IgD-negative memory B cell (primary cell): ENCODE measurements around the gene ACTL8. TPM values are rescaled to one million over a fixed set of nuclear protein-coding genes. Genes with fewer than 3 reads are reported as not detected.

Experiments
- H3K27ac Mint-ChIP-seq, 3 donors: one replicate each; pipeline ENCODE4 v1.8.0; 2020 to 2022; ENCODE audit warnings: mild to moderate bottlenecking in 3 of 3, mixed read lengths in 3 of 3, moderate library complexity in 1 of 3
- H3K27me3 Mint-ChIP-seq: one replicate; pipeline ENCODE4 v1.8.0; 2021; ENCODE audit warnings: mixed read lengths
- H3K36me3 Mint-ChIP-seq: one replicate; pipeline ENCODE4 v1.8.0; 2020; ENCODE audit warnings: mild to moderate bottlenecking, mixed read lengths
- H3K4me1 Mint-ChIP-seq, 3 donors: one replicate each; pipeline ENCODE4 v1.8.0; 2020 to 2022; ENCODE audit warnings: mixed read lengths in 3 of 3, mild to moderate bottlenecking in 1 of 3
- H3K4me3 Mint-ChIP-seq, 4 donors: one replicate each; pipeline ENCODE4 v1.8.0; 2020 to 2022; ENCODE audit warnings: mild to moderate bottlenecking in 4 of 4, mixed read lengths in 4 of 4, moderate library complexity in 3 of 4
- H3K9me3 Mint-ChIP-seq, 3 donors: one replicate each; pipeline ENCODE4 v1.8.0; 2020 to 2021; ENCODE audit warnings: mixed read lengths in 3 of 3, mild to moderate bottlenecking in 1 of 3
- polyA plus RNA-seq: library from polyadenylated mRNA; unstranded; fragments of 300-500 nt; fragmentation: Illumina TruSeq; gene quantifications from one replicate; pipeline ENCODE4 v1.2.3, GENCODE V29; 2021

The ACTL8 gene
- polyA plus RNA-seq, 1 donor from 2014 or later, result not detected

GRCh38 chr1:17825273-17826164, 70.4 kb downstream of the ACTL8 start:
- peaks cover 0 to 2% (median 0%) of the 10 kb centered on the region in 3 donors for H3K9me3 Mint-ChIP-seq
- no peak overlapping the region for H3K4me3 Mint-ChIP-seq
- peaks cover 5% of the 10 kb centered on the region for H3K36me3 Mint-ChIP-seq
- peaks cover 19% of the 10 kb centered on the region for H3K27me3 Mint-ChIP-seq
- H3K4me1 Mint-ChIP-seq, result no peaks in the 10 kb centered on the region
- H3K27ac Mint-ChIP-seq, result no peak overlapping the region

DNA sequence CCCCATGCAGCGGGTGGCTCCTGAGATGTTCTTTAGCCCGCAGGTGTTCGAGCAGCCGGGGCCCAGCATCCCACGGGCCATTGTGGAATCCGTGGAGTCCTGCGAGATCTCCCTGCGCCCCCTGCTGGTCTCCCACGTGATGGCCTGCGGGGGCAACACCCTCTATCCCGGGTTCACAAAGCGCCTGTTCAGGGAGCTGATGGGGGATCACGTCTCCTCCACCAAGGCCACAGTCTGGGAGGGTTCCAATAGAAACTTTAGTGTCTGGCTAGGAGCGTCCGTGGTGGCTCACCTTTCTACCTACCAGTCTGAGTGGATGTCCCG, 71.0 kb downstream of the ACTL8 start:
- H3K36me3 Mint-ChIP-seq, result peaks cover 5% of the 10 kb centered on the region
- H3K4me1 Mint-ChIP-seq, result no peaks in the 10 kb centered on the region
- H3K4me3 Mint-ChIP-seq, result no peak overlapping the region
- H3K27me3 Mint-ChIP-seq, result peaks cover 19% of the 10 kb centered on the region
- H3K27ac Mint-ChIP-seq, result no peak overlapping the region
- peaks cover 0 to 2% (median 0%) of the 10 kb centered on the region in 3 donors for H3K9me3 Mint-ChIP-seq

GRCh38 chr1:17828991-17829390, 73.9 kb downstream of the ACTL8 start:
- Mint-ChIP-seq H3K4me1 (peaks cover 0 to 2% (median 0%) of the 10 kb centered on the region in 3 donors), H3K27ac (no peak overlapping the region), H3K4me3 (no peak overlapping the region), H3K36me3 (peaks cover 2% of the 10 kb centered on the region), H3K27me3 (peaks cover 16% of the 10 kb centered on the region), H3K9me3 (peaks cover 0 to 7% (median 0%) of the 10 kb centered on the region in 3 donors)

DNA sequence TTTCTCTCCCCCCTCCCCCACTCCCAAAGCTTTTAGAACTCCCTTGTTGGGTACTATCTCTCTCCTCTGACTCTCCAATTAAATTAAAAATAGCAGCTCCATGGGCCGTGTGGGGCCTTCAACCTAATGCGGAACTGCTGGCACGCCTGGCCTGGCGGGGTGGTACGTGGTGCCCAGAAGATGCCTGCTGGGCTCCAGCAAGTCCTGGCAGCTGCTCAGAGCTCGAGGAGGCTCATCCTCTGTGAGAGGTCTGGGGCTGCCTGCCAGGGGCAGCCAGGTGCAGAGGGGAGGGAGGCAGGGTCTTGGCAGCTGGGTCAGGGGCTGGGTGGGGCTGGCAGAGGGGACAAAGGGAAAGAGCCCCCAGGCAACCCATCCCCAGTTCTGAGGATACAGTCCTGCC, 74.4 kb downstream of the ACTL8 start:
- Mint-ChIP-seq H3K4me1 (peaks cover 0 to 2% (median 0%) of the 10 kb centered on the region in 3 donors), H3K27ac (no peak overlapping the region), H3K27me3 (peaks cover 16% of the 10 kb centered on the region), H3K36me3 (peaks cover 2% of the 10 kb centered on the region), H3K9me3 (peaks cover 0 to 7% (median 0%) of the 10 kb centered on the region in 3 donors), H3K4me3 (no peak overlapping the region)

GRCh38 chr1:17831597-17831996, 76.5 kb downstream of the ACTL8 start:
- Mint-ChIP-seq H3K36me3 (no peaks in the 10 kb centered on the region), H3K27ac (no peak overlapping the region), H3K9me3 (peaks cover 0 to 7% (median 0%) of the 10 kb centered on the region in 3 donors), H3K4me3 (no peak overlapping the region), H3K27me3 (peaks cover 18% of the 10 kb centered on the region), H3K4me1 (peaks cover 0 to 2% (median 0%) of the 10 kb centered on the region in 3 donors)

DNA sequence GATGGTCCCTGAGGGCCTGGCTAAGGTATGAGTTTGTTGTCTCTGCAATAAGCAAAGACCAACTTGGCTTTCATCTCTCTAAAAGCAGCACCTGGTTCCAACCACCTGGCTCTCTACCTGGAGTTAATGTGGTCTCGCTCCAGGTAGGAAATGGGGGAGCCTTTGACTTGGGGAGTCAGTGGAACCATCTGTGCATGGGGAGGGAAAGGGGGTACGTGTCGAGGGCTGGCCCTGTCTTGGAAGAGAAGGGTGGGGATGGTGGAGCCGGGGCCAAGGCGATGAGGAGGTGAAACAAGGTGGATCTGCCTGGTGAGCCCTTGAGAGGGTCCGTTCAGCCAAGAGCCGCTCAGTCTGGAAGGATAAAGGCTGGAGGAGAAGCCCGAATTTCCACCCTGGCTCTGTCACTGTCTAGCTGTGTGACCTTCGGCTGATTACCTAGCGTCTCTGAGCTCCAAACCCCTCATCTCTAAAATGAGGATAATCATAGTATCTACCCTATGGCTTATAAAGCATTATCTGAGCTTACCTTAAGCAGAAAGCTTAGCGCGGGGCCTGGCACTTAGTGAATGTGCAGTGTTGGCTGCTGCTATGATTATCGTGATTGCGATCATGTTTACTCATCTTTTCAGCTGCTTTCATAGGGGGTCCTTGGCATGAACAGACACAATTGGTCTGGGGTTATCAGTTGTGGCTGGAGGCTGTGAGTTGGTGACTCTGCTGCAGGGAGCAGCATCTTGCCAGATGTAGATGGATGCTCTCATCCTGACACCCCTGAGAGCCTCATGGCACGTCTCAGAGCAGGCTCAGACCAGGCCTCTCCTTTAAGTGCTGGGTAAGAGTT, 78.7 kb downstream of the ACTL8 start:
- no peak overlapping the region for H3K4me3 Mint-ChIP-seq

DNA sequence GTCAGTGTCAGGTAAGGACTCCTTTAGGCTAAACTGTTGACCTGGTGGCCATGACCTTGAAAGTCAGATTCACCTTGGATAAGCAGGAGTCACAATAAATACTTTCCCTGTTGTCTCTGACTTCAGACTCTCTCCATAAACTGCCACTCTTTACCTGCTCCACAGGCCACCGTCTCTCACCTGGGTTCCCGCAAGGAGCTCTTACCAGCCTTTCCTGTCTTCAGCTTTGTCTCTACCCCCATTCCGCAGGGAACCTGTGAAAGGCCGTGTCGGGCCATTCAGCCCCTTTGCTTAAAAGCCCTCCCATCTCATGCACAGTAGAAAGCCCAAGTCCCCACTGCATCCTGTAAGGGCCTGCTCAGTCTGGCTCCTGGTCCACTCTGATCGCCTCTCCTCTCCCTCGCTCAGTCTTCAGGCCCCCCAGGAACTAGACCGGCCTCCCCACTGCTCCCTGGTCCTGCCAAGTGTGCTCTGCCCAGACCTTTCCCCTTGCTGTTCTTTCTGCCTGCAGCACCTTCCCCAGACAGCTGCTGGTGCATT, 79.5 kb downstream of the ACTL8 start:
- no peaks in the 10 kb centered on the region for H3K36me3 Mint-ChIP-seq
- peaks cover 11% of the 10 kb centered on the region for H3K27me3 Mint-ChIP-seq
- H3K27ac Mint-ChIP-seq, result peak overlapping the region in 1 of 3 donors; percentile 63
- H3K4me3 Mint-ChIP-seq, result no peak overlapping the region
- H3K4me1 Mint-ChIP-seq, result peaks cover 0 to 2% (median 0%) of the 10 kb centered on the region in 3 donors
- H3K9me3 Mint-ChIP-seq, result peaks cover 0 to 7% (median 0%) of the 10 kb centered on the region in 3 donors

More for the DNA sequence above, 78.7 kb downstream of the ACTL8 start:
- Mint-ChIP-seq H3K36me3 (no peaks in the 10 kb centered on the region), H3K27me3 (peaks cover 11% of the 10 kb centered on the region), H3K9me3 (peaks cover 0 to 7% (median 0%) of the 10 kb centered on the region in 3 donors), H3K27ac (peak overlapping the region in 1 of 3 donors; percentile 63), H3K4me1 (peaks cover 0 to 2% (median 0%) of the 10 kb centered on the region in 3 donors)

- Mint-ChIP-seq H3K27ac (no peak overlapping the region), H3K36me3 (no peaks in the 10 kb centered on the region), H3K4me1 (peaks cover 0 to 2% (median 0%) of the 10 kb centered on the region in 3 donors), H3K4me3 (no peak overlapping the region), H3K27me3 (peaks cover 9% of the 10 kb centered on the region), H3K9me3 (no peaks in the 10 kb centered on the region)
Measured at GRCh38 chr1:17837233-17838030, 82.3 kb downstream of the ACTL8 start.

DNA sequence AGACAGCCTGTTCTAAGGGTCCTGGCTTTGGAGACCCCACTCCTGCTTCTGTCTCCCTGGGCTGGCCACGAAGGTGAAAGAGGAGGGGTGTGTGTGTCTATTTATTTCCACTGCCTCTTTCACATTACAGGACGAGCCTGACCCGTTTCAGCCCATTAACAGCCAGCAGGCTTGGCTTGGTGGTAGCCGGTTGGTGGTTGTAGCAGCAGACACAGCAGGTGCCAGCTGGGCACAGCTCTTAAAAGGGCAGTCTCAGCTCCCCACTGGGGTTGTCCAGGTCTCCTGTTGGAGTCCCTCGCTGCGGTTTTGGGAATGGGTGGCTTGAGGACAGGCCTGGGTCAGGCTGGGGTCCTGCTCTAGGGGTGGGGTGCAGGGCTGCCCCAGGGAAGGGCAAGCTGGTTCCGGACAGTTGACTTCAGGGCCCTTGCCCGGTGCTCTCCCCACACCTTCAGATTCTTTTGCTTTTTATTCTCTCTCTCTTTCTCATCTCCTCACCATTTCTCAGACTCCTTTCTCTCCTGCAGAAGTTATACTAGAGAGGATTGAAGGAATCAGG, 84.6 kb downstream of the ACTL8 start:
- Mint-ChIP-seq H3K9me3 (no peaks in the 10 kb centered on the region), H3K27ac (no peak overlapping the region), H3K27me3 (peaks cover 20% of the 10 kb centered on the region), H3K4me1 (no peaks in the 10 kb centered on the region), H3K36me3 (no peaks in the 10 kb centered on the region), H3K4me3 (no peak overlapping the region)

GRCh38 chr1:17841944-17842343, 86.8 kb downstream of the ACTL8 start:
- no peak overlapping the region for H3K4me3 Mint-ChIP-seq
- no peaks in the 10 kb centered on the region for H3K4me1 Mint-ChIP-seq
- H3K27me3 Mint-ChIP-seq, result peaks cover 21% of the 10 kb centered on the region
- H3K27ac Mint-ChIP-seq, result no peak overlapping the region
- H3K36me3 Mint-ChIP-seq, result peaks cover 2% of the 10 kb centered on the region
- H3K9me3 Mint-ChIP-seq, result no peaks in the 10 kb centered on the region

- H3K27ac Mint-ChIP-seq, result no peak overlapping the region
- peaks cover 0 to 2% (median under 1%) of the 10 kb centered on the region in 3 donors for H3K9me3 Mint-ChIP-seq
- no peak overlapping the region for H3K4me3 Mint-ChIP-seq
Measured at GRCh38 chr1:17842686-17843085, 87.6 kb downstream of the ACTL8 start.

DNA sequence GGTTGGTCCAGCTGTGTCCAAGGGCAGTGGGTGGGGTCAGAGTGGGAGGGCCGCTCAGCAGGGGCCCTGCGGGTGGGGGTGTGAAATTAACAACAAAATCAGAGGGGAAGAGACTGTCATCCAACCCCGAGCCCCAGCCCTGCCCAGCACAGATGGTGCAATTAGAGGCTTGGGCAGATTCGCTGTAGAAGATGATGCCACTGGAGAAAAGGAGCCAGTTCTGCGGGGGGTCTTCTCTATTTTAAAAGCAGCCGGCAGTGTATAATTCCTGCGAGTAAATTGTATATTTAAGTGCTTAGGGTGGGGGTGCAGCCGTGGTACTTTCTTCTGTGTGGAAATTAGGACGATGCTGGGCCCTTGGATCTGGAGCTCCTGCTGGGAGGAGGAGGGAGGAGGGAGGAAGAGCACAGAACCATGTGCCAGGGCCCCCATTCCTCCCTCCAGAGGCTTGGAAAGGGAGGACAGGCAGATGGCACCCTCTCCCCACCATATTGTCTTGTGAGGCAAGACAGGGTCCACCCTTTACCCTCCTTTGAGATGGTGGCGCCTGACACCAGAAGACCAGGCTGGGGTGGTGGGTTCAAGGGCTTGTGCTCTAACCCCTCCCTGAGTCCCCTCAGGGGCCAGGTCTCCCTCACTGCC, 89.2 kb downstream of the ACTL8 start:
- peaks cover 2% of the 10 kb centered on the region for H3K36me3 Mint-ChIP-seq
- H3K27me3 Mint-ChIP-seq, result peaks cover 23% of the 10 kb centered on the region
- H3K4me1 Mint-ChIP-seq, result no peaks in the 10 kb centered on the region
- no peak overlapping the region for H3K4me3 Mint-ChIP-seq
- peaks cover 0 to 3% (median 2%) of the 10 kb centered on the region in 3 donors for H3K9me3 Mint-ChIP-seq
- no peak overlapping the region for H3K27ac Mint-ChIP-seq

More at GRCh38 chr1:17842686-17843085, 87.6 kb downstream of the ACTL8 start:
- H3K27me3 Mint-ChIP-seq, result peaks cover 22% of the 10 kb centered on the region
- H3K4me1 Mint-ChIP-seq, result no peaks in the 10 kb centered on the region
- peaks cover 2% of the 10 kb centered on the region for H3K36me3 Mint-ChIP-seq

DNA sequence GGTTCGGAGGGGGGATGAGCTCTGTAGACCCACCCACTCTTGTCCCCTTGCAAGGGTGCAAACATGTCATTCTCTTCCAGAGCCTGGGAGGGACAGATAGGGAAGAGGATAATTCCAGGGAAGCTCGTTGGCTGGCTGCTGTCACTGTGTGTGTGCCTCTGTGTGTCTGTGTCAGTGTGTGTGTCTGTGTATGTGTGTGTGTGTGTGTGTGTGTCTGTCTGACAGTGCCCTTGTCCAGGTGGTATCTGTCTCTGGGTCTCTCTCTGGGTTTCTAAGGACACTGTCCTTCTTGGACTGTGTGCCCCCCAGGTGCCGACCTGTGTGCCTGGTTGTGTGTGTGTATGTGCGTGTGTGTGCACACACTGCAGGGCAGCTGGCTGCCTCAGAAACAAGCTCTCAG, 90.5 kb downstream of the ACTL8 start:
- Mint-ChIP-seq H3K4me3 (no peak overlapping the region), H3K27ac (no peak overlapping the region), H3K27me3 (peaks cover 23% of the 10 kb centered on the region), H3K36me3 (peaks cover 2% of the 10 kb centered on the region), H3K9me3 (peaks cover 0 to 3% (median 2%) of the 10 kb centered on the region in 3 donors), H3K4me1 (no peaks in the 10 kb centered on the region)

- Mint-ChIP-seq H3K36me3 (peaks cover 2% of the 10 kb centered on the region), H3K27ac (no peak overlapping the region), H3K4me1 (no peaks in the 10 kb centered on the region), H3K9me3 (peaks cover 0 to 3% (median 2%) of the 10 kb centered on the region in 3 donors), H3K27me3 (peaks cover 23% of the 10 kb centered on the region), H3K4me3 (no peak overlapping the region)
Measured at GRCh38 chr1:17846341-17846740, 91.2 kb downstream of the ACTL8 start.
